HG03066 (cell line): Measurements from ENCODE around the gene SPESP1.

Experiments
- ATAC-seq: cut with Tn5 transposase; IDR thresholded peaks from one replicate; pipeline ENCODE4 v1.9.1; 2021; ENCODE audit warnings: low read depth; ENCODE audit not compliant: unreplicated experiment

Gene SPESP1

DNA sequence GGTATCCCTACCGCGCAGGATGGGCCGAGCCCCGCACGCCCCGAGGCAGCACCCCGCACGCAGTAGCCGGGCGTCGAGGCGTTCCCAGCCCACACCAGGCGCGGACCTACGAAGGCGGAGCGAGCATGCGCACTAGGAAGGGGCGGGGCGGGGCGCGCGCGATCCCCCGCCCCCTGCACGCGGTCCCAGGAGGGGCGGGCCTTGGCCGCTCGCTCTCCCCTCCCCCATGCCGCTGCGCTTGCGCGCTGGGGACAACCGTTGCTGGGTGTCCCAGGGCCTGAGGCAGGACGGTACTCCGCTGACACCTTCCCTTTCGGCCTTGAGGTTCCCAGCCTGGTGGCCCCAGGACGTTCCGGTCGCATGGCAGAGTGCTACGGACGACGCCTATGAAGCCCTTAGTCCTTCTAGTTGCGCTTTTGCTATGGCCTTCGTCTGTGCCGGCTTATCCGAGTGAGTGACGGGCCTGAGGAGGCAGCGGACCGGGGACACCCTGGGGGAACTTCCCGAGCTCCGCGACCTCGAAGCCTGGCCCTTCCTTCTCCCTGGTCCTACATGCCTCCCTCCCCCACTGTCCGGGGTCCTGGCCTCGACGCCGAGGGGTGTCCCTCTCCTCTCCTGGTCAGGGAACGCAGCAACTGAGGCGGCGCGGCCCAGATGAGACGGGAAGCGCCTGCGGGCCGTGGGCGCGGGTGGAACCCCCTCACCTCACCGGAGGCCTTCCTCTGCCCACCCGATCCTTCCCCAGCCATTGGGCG, at the start of gene SPESP1:
SPESP1 (plus strand) TSS at position 258 of the 755 bp plus-strand sequence; CDS start at position 387, 129 bp downstream.
- no peak for ATAC-seq

DNA sequence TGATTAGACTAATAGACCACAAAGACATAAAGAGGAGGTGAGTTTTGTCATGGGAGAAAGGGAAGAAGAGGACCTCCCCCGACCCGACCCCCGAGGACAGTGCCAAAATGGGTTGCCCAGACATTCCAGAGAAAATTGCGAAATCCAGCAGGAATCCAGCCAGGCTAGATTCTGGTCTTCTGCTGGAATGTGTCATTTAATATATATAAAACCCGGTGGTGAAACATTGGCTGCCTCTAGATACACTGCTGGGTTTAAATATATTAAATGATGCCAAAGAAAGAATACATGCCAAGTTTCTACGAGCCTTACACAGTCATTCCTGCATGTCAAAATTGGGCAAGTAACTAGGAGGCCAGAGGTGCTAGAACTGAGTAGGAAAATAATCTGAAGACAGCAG, 45.3 kb upstream of the SPESP1 start:
- no peak for ATAC-seq

- no peak for ATAC-seq
Measured at GRCh38 chr15:68887120-68887519, 43.2 kb upstream of the SPESP1 start.

DNA sequence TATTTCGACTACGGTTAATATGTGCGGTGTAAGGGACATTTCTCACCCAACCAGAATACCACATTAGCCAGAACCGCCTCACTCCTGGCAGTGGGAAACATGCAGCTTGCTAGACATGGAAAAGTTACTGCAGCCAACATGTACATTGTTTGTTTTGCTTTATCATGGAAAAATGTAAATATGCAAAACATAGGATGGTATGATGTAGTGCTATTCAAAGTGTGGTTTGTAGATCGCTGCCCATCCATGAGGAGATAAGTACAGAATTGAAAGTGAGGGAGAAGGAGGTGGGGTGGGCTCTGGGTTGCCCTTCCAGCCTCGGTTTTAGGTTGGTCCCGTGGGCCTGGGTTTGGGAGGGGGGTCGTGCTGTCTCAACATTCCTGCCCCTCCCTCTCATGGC, 42.5 kb upstream of the SPESP1 start:
- ATAC-seq, result no peak

DNA sequence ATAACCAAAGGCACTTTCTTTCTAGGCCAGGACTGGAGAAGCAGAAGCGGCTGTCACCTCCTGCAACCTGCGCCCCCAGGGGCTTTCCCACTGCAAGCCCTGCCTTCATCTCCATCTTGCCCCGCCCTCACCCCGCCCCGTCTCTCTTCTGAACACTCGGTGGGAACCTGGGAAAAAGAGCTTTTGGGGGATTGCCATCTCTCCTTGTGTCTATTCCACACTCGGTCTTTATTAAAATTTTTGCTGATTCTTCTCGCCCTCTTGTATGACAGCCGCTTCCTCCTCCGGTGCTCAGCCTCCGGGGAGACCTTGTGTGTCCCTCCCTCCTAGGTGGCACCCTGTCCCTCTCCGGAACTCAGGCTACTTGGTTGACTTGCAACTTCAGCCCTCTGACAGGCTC, 41.9 kb upstream of the SPESP1 start:
- no peak for ATAC-seq

- ATAC-seq, result no peak
Measured at GRCh38 chr15:68894208-68894607, 36.1 kb upstream of the SPESP1 start.

DNA sequence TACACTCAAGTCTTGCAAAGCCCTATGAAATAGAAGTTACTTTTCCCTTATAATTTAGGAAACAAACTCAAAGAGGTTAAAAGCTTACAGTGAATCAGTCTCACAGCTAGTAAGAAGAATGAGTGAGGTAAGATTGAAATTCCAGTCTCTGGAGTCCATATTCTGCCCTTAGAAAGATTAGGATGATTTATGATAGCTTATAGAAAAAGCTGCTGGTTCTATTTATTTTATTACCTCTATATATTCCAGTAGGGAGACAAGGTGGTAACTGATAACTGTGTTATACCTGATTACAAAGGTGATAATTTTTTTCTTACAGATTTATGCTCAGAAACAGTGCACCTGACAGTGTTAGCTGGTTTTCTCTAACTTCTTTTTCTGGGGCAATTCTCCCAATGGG, 34.1 kb upstream of the SPESP1 start:
- no peak for ATAC-seq

DNA sequence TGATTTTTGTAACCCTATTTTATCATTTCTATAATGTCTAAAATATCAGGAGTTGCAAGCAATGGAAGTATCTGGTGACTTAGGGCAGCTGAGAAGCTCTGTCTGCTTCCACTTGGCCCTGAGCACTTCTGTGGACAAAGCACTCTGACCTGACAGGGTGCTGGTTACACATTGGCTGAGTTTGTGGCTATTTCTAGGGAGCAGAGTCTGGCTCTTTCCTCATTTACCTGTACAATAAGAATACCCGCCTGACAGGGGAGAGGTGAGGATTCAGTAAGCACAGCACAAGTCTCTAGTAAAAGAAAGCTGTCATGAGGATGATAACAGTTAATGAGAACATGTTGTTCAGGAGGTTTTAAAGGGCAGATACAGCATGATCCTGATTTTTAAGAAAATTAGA, 33.3 kb upstream of the SPESP1 start:
- no peak for ATAC-seq

DNA sequence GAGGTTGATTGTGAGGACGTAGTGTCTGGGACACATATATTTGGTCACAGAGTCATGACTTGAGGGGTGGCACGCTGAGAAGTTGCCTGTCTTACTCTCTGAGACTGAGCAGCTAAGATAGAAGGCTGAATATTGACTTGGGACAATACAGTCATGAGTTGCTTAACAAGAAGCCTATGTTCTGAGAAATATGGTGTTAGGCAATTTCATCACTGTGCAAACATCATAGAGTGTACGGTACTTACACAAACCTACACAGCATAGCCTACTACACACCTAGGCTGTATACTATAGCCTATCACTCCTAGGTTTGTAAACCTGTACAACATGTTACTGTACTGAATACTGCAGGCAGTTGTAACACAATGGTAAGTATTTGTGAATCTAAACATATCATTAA, 30.3 kb upstream of the SPESP1 start:
- ATAC-seq, result no peak

DNA sequence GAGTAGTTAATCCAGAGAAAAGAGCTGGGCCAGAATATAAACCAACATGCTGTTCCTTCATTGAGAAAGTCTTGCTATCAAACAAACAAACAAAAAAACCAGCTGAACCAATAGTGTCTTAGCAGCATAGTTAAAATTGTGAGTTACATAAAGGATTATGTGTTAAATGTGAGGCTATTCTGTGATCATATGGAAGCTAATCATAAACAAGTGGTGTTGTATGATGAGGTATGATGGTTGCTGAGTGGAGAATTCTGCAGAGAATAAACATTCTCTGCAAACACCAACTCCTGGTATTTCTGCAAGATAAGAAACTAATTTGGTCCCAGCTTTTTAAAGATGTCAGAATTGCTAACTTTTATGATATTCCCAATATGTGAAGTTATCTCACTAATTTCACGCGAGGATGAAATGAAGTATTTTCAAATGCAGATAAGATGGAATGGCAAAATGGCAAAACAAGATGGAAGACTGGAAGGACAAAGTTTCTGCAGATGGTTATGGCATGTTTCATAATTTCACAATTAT, 22.9 kb upstream of the SPESP1 start:
- ATAC-seq, result no peak

DNA sequence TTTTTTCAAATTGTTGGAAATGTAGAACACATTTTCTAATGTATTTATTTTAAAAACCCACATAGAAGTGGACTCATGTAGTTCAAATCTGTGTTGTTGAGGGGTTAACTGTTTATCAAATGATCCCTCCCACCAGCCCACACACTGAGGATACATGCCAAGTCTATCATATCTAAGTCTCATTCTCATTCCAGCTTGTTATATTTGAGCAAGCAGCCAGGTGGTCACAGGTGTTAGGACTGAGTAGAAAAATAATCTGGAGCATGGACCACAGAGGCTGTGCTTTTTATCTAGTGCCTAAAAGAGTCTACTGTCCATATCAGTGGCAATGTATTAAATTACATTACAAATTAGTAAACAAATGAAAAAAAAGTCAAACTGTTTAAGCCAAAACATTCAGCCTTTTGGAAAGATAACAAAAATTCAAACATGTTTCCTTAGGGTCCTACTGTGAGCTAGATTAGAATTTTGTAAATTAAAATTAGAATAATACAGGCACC, 20.7 kb upstream of the SPESP1 start:
- no peak for ATAC-seq

GRCh38 chr15:68910341-68910740, 20.0 kb upstream of the SPESP1 start:
- no peak for ATAC-seq

GRCh38 chr15:68910816-68911215, 19.5 kb upstream of the SPESP1 start:
- ATAC-seq, result no peak

DNA sequence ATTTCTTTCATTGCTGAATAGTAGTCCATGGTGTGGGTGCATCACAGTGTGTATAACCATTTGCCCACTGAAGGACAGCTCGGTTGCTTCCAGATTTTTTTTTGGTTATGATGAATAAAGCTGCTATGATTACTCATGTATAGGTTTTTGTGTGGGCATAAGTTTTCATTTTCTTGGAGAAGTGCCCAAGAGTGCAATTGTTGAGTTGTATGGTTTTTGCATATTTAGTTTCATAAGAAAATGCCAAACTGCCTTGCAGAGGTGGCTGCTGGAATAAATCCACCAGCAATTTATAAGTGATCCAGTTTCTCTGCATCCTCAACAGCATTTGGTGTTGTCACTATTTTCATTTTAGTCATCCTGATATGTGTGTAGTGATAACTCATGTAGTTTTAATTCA, 8.4 kb upstream of the SPESP1 start:
- no peak for ATAC-seq

DNA sequence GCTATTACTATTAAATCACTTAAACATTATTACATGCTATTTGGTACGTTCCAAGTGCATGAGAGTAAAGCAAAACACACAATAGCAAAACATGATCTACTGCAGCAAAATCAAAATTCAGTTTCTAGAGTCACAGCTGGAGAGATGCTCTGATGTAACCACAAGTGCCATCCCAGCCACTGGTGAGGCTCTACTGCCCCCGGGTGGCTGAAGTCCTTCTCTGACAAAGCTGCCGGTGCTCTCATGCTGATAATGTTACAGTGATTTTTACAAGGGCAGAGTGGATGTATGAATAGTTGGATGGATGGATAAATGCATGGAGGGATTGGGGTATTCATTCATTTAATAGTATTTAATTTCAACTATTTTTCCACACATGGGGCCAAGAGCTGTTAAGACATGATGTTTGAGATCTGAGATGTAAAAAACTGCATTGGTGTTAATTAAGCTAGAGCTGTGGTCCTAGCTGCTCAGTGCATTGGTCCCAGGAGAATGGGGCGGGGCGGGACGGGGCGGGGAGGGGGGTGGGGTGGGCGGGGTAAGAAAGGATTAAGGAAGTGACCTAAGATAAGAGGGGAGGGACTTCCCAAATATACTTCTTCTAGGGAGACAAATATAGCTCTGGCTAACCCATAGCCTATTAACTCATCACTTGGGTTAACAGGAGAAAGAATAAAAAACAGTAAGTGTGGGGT, 5.3 kb upstream of the SPESP1 start:
- no peak for ATAC-seq

DNA sequence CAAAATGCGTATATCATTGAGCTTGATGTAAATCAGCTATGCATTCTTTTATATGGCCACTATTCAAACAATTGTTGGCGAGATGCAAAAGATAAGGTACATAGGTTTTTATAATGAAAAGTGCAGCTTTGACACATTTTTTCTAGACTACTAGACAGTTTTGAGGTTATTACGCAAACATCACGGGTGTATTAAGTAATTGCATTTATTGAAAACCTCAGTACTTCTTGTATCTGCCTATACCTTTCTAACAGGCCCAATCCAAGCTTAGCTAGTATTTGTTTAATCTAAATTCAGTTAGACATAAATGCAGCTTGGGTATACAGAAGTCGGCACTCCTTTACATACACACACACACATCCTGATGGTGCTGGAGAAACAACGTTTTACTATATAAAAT, 2.7 kb downstream of the SPESP1 start:
- ATAC-seq, result no peak

GRCh38 chr15:68934341-68934740, 4.0 kb downstream of the SPESP1 start:
- ATAC-seq, result no peak

DNA sequence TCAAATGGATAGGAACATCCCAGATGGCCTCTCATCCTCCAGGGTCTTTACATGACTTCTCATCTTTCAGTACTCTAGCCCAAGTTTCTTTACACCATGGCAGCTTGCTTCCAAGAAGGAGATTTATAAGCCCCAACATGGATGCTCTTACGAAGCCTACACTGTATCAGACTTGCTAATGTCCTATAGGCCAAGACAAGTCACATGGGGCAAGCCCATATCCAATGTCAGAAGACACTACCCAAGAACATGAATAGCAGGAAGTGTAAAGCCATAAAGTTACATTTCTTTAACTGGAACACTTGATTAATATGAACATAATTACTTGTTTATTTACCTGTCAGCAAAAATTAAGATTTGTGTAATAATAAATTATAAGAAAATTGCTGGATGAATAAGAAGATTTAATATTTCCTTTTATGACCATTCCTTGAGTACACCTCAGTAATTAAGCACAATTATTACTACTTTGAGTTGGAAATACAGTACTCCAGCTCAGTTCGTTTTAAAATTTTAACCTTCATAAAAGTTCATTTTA, 5.1 kb downstream of the SPESP1 start:
- no peak for ATAC-seq

GRCh38 chr15:68939501-68939900, 9.2 kb downstream of the SPESP1 start:
- ATAC-seq, result no peak

- ATAC-seq, result no peak
Measured at GRCh38 chr15:68951813-68952212, 21.5 kb downstream of the SPESP1 start.

DNA sequence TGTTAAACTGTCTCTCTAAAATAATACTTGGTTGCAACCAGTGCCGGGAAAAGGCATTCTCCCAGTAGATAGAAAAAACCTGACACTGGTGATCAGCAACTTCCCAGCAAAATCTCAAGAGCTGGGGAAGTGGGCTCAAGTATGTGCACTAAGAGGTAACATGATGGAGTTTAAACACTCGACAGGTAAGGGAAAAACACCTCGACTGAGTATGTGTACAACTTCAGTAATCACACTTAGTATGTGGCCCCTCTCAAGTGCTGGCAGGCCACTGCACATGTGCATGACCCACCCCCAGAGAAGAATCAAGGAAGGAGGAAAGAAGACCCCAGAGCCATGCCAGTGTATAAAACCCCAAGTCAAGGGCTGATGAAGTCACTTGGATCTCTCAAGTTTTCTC, 27.4 kb downstream of the SPESP1 start:
- no peak for ATAC-seq

GRCh38 chr15:68958597-68958996, 28.3 kb downstream of the SPESP1 start:
- no peak for ATAC-seq
